Measurements from ENCODE around the gene TBCD. TPM values are rescaled to one million over a fixed set of nuclear protein-coding genes. Genes with fewer than 3 reads are reported as not detected.

Gene TBCD
- total RNA-seq, 4 donors from 2014 or later: 30.5 to 94.3 (median 51.8) TPM

GRCh38 chr17:82789806-82790205 lies 37.9 kb downstream of the TBCD start:
- DNase-seq (ENCODE audit: low spot score) (no peak), ATAC-seq (ENCODE audit: low FRiP score) (no peak)
- no peak for TF ChIP-seq CTCF (IDR thresholded peaks at IDR 0.05)

GRCh38 chr17:82790391-82790790 lies 38.5 kb downstream of the TBCD start:
- no peak for TF ChIP-seq CTCF (IDR thresholded peaks at IDR 0.05)
- no peak for DNase-seq (ENCODE audit: low spot score)
- no peak for ATAC-seq (ENCODE audit: low FRiP score)

- DNase-seq (ENCODE audit: low spot score): no peak
- no peak for TF ChIP-seq CTCF (IDR thresholded peaks at IDR 0.05)
- no peak for ATAC-seq (ENCODE audit: low FRiP score)
These were observed 39.7 kb downstream of the TBCD start for GRCh38 chr17:82791532-82791931.

GRCh38 chr17:82793974-82794630 lies 42.2 kb downstream of the TBCD start:
- no peak for TF ChIP-seq CTCF (IDR thresholded peaks at IDR 0.05)
- DNase-seq (ENCODE audit: low spot score) (no peak), ATAC-seq (ENCODE audit: low FRiP score) (no peak)

GRCh38 chr17:82794781-82795482 lies 43.1 kb downstream of the TBCD start:
- ATAC-seq (ENCODE audit: low FRiP score): no peak
- no peak for DNase-seq (ENCODE audit: low spot score)
- no peak for TF ChIP-seq CTCF (IDR thresholded peaks at IDR 0.05)

GRCh38 chr17:82795615-82796014 lies 43.8 kb downstream of the TBCD start:
- TF ChIP-seq CTCF (IDR thresholded peaks at IDR 0.05): no peak
- DNase-seq (ENCODE audit: low spot score) (no peak), ATAC-seq (ENCODE audit: low FRiP score) (no peak)

GRCh38 chr17:82797061-82797460 lies 45.2 kb downstream of the TBCD start:
- no peak for TF ChIP-seq CTCF (IDR thresholded peaks at IDR 0.05)
- DNase-seq (ENCODE audit: low spot score) (no peak), ATAC-seq (ENCODE audit: low FRiP score) (no peak)

Measured in omental fat pad (tissue), 4 donors.